NOMO-1 treated with DMSO at 0.1 percent for 48 hours (cell line): Measurements from ENCODE around the gene LTBP1.

ENCODE experiments used
- DNase-seq: peaks from one replicate; lab custom pipeline; 2025; ENCODE audit not compliant: unreplicated experiment; lab: John Stamatoyannopoulos, UW

The LTBP1 gene

DNA sequence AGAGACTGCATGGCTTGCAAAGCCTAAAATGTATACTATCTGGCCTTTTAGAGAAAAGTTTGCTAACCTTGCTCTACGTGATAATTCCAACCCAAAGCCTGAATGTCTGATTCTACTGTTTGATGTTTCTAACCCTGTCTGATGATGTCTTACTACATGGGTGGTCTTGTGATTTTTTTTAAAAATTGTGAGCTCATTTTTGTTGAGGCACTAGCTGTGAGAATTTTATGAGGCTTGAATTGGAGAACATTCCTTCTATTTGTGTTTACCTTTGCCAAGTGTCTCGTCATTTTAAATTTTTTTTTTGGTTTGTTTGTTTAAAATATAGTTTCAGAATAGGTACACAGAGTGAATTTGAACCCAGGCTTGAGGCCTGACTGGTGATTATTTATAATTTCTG is 15.2 kb upstream of the LTBP1 start:
- DNase-seq, result no peak

DNA sequence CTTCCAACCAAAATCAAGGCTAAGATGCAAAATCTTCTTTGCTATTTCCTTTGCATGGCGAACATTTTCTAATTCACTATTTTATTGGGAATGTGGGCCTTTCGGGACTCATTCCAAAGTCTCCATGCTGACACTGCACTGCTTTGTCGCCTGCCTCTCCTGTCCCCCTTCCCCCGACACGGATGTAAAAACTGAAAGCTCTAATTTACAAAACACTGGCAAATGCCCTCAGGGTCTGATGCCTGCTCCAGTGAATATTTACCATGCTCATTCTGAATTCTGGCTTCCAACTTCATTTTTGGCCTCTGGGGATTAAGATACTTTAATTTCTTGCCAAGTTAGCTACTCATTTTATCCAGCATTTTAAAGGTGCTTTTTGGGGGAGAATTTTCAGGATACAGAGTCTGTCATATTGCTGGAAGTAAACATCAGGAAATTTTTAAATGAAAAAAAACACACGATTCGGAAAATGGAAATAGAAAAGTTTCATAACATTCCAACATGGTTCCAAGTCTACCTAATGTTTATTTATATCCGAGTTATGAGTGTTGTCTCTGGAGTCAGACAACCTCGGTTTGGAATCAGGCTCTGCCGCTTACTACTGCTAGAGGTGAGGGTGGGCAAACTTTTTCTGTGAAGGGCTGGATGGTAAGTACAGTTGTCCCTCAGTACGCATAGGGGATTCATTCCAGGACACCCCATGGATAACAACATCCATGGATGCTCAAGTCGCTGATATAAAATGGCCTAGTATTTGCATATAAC is 14.6 kb upstream of the LTBP1 start:
- no peak for DNase-seq

DNA sequence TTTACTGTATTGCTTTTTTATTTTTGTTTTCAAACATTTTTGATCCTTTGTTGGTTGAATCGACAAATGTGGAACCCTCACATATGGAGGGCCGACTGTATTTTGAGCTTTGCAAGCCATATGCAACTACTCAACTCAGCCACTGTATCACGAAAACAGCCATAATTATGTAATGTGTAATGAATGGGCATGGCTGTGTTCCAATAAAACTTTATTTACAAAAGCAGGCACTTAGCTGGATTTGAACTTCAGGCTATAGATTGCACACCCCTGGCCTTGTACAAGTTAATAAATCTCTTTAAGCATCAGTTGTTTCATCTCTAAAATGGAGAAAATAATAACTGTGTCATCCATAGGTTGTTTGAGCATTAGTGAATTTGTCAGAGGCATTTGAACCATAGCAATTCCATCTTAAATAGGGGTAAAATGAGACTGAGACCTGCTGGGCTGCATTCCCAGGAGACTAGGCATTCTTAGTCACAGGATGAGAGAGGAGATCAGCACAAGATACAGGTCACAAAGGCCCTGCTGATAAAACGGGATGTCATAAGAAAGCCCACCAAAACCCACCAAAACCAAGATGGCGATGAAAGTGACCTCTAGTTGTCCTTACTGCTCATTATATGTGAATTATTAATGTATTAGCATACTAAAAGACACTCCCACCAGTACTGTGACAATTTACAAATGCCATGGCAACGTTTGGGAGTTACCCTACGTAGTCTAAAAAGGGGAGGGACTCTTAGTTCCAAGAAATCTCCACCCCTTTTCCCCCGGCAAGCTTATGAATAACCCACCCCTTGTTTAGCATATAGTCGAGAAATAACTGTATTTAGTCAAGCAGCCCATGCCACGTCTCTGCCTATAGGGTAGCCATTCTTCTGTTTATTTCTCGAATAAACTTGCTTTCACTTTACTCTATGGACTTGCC is 13.7 kb upstream of the LTBP1 start:
- no peak for DNase-seq

DNA sequence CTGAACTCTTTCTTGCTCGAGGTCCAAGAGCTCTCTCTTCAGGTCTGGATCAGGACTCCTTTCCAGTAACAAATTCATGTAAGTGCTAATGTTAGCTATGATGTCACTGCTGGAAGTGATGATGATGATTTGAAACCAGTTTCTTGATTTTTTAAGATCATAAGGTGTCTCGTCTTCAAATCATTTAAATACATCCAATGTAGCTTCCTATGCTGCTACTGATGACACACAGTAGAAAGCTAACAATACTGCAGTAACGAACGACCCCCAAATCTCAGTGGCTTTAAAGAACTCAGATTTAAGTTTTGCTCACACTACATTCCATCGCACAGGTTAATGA is 13.0 kb upstream of the LTBP1 start:
- no peak for DNase-seq

DNA sequence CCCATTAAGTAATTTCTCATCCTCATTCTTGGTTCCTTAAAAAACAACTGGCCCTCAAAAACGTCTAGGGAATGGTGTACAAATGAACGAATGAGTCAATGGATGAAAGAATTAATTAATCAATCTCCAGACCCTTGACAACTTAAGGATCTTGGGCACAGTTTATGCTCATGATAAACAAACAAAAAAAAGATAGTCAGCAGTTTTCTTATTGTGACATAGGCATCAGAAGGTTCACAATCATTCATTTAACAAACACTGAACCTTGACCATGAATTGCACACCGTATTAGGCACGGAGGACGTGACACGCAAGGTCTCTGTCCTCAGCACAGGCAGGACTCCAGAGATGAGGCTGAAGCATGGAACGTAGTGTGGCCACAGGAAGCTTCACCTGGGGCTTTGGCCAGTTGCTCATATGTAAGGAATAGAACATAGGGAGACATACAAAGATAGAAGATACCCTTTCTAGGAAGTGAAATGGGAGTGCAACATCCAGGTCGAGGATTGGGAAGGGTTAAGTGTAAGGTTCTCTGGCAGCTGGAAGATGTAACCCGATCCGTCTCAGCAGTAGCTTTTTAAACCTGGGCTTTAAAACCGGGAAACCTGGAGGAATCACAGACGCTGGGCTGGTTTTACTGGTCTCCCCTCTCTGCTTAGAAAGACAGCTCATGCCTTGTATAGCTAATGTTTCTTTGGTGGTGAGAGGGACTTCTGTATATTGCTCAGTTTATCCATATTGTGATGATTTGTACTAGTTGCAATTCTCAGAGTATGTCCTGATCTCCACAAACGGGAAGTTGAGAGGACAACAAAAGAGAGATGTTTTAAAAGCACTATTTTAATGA is 8.9 kb upstream of the LTBP1 start:
- DNase-seq, result no peak

DNA sequence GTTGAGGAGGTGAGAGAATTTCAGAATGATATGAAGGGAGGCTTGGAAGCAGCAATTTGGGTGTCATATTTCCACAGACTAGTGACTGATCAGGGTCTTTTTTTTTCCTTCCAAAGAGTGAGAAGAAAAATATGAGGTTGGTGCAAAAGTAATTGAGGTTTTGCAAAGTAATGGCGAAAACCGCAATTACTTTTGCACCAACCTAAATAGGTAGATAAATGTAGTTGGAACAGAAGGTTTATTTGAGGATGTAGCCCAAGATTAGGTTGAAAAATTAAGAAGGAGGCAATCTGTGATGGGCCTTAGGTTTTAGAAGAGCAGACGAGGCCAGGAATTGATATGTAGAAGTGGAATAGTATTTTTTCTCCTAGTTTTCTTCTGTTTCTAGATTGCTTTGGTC is 7.8 kb upstream of the LTBP1 start:
- no peak for DNase-seq

DNA sequence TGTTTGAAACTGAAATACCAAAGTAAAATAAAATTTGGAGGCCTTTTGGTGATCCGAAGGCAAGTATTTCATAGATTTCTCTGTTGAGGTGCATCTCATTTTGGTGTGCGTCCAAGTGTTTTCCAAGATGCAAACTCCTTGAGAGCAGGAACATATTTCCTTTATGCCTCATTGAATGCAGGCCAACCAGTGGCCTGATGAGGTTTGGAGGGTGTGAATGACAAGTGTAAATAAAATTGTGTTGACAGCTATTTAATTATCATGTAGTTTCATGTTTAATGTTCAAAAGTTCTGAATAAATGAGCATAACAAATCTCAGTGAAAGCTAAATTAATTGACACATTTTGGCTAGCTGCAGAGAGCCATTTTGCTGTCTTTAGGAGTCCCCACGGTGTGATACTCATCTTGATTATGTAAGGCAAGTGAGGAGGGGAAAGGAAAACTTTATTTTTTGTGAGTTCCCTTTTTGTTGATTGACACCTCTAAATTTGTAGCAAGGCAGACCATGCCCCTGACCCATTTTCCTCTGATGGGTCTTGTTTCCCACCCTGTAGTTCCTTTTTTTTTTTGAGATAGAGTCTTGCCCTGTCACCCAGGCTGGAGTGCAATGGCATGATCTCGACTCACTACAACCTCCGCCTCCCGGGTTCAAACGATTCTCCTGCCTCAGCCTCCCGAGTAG is 6.3 kb upstream of the LTBP1 start:
- no peak for DNase-seq

DNA sequence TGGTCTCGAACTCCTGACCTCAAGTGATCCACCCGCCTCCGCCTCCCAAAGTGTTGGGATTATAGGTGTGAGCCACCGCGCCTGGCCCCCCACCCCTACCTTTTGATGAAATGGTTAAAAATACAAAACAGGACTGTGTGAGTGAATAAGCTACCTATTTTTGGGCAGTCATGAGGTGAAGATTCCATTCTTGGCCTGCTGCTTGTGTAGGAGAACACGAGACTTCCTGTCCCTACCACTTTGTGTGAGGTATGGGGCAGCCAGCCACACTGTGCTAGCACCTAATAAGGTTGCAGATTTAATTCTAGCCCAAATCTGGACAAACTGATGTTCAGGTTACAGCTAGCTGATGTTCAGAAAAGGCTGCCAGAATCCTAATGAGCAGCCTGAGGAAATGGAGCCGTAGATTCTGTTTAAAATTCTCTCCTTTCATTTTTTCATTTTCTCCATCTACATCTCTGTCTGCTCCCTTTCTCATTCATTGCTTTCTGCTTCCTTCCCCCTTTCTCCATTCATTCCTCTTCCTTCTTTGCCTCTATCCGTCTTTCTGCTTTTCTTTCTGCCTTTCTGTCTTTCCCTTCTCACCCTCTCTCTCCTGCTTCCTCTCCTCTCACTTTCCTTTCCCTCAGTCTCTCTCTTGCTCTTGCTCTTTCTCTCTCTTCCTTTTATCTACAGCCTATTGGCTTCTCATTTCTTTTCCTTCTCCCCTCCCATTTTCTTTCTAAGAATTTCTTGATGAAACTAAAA is 4.6 kb upstream of the LTBP1 start:
- no peak for DNase-seq

DNA sequence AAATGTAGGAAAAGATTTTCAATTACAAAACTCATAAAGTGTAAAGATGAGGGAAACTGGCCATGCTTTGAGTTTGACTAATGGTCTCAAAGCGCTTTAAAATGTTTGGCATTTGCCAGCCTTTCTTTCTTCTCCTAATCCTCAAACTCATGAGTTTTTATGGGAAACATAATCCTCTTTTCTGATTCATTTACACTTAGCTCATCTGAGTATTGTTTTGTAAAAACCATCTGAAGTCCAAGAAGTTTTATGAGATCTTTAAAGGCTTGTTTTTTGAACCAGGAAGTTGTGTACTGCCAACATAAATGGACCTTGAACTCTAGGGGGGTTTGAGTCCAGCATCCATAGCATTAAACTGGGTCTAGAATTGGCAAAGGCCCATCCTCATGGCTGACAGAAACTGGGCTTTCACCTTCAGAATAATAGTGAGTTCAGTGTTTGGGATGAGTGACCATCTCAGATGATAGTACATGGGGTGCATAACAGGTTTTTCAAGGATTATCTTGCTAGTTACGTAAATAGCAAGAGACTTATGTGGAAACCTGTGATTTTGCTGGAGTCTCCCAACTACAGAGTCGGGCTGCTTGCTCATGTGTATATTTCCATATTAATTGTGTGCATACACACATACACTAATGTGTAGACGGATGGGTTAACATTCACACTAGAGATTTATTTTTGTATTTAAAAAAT is 3.8 kb upstream of the LTBP1 start:
- no peak for DNase-seq

DNA sequence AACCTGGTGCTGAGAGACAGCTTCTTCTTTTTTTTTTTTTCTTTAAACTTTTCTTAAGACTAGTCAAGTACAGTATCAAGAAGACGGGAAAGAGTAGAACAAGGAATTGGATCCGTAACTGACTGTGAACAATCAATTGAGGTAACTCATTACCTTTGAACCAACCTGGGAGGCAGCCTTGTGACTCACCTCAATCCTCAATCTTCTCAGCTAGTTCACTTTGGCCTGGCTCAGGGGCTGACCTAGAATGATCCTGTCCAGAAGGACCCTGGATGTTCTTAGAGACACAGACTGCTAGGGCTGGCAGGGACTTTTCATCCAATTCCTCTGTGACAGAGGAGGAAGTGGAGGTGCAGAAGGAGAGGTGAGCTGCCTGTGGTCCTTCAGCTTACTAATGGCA is 1.5 kb upstream of the LTBP1 start:
- DNase-seq, result no peak

DNA sequence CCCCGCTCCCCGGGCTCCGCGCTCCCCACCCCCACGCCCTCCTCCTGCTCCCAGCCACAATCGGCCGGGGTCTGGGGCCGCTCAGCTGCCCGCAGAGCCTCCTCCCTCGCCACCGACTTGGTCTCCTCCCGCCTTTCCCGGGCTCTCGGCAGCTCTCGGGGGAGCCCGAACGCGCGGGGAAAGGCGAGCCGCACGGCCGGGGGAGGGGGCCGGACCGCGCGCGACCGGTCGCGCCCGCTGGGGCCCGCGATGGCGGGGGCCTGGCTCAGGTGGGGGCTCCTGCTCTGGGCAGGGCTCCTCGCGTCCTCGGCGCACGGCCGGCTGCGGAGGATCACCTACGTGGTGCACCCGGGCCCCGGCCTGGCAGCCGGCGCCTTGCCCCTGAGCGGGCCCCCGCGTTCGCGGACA is 327 bp downstream of the LTBP1 start:
- no peak for DNase-seq

DNA sequence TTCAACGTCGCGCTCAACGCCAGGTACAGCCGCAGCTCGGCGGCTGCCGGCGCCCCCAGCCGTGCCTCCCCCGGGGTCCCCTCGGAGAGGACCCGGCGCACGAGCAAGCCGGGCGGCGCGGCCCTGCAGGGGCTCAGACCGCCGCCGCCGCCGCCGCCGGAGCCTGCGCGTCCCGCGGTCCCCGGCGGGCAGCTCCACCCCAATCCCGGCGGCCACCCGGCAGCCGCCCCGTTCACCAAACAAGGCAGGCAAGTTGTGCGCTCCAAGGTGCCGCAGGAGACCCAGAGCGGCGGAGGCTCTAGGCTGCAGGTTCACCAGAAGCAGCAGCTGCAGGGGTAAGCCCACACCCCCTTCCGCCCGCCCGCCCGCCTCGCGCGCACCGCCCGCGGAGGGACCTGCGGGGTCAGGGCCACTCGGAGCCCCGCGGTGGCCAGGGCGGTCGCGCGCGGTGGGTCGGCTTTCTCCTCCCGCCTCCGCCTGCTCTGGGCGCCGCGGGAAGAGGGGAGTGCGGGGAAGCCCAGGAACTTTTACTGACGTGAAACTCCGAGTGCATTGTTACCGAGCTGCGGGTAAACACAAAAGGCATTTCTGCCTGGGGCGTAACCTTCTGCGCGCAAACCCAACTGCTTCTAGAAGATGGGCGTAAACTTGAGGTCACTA is 861 bp downstream of the LTBP1 start:
- no peak for DNase-seq

DNA sequence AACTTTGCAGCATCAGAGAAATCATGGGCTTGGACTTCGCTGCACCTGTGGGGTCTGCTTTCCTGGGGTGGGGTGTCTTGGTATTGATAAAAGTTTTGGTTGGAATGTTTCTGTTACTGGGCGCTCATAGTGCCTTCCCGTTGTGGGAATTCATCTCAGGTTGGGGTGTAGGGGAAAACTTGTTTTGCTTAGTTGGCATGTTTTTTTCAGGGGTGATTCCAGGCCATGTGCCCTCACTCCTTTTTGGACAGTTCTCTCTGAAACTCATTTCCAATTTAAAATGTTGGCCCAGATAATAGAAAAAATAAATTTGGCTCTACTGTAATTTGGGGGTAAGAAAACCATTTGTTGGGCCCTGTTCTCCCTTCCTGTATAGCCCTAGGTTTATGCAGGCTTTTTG is 1.5 kb downstream of the LTBP1 start:
- no peak for DNase-seq

DNA sequence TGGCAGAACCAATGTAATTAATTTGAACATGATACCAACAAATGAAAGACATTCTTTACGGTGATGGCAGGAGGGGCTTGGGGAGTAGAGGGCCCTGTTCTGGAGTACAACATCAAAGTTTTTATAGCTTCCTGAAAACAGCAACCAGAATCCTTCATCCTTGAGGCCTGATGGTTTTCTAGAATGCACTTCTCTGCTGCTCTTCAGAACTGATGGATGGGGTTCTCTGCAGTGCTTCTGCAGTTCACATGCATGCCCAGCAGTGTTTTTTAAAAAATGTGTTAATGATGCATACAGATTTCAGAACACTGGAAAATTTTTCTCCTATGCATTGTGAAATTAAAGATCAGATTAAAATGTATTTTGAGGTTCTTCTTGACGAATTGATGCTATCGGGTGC is 2.5 kb downstream of the LTBP1 start:
- no peak for DNase-seq

DNA sequence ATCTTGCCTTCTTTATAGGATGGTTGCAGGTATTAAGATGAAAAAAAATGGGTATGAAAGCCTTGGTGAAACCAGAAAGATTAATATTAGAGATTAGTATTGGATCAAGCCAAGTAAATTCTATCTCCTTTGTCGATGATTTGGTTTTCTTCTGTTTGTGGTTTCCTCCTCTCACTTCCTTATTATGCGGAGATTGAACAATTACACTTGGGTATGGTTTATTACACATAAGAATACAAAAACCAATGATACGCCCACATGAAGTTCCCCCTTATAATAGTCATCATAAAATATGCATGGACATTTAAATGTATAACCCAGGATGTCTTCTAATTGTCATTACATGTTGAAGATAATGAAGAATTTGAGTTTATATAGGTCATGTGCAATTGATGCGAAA is 4.9 kb downstream of the LTBP1 start:
- peak; percentile 79 for DNase-seq

DNA sequence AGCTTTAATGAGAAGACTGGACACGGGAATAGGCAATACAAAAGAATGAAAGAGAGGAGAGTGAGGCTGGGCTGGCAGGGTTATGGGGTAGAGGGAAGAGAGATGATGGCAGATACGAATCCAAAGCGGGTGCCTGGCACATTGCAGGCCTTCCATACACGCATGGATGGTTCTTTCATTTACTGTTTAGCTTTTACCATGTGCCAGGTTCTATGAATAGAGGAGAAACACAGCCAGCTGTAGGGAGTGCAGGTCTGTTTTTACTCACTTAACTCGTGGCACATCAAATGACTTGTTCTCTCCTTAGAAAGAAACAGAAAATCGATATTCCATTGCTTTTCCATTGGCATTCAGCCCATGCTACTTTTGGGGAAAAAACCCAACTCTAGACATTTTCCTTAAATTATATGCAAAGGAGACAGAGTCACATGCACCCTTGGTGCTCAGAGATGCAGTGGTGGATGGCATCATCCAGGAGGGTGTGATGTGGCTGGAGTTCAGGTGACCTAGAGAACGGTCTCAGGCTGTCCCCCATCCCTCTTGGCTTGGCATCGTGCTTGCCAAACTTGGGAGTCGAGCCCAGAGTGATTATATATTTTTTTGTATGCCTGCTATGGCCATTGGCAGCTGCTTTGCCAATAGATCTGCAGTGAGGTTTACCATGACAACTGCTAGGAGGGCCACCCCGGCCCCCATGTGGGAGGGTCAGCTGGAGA is 6.2 kb downstream of the LTBP1 start:
- no peak for DNase-seq

DNA sequence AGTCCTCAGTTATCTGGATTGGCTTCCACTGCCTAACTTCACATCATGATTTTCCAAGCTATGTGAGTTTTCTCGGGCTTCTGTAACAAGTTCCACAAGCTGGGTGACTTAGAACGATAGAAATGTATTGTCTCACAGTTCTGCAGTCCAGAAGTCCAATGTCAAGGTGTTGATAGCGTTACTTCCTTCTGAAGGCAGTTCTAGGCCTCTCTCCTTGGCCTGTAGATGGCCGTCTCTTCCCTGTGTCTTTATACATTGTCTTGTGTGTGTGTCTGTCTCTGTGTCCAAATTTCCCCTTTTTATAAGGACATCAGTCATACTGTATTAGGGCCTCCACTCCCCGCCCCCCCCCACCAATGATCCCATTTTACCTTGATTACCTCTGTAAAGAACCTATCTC is 7.5 kb downstream of the LTBP1 start:
- DNase-seq, result no peak

DNA sequence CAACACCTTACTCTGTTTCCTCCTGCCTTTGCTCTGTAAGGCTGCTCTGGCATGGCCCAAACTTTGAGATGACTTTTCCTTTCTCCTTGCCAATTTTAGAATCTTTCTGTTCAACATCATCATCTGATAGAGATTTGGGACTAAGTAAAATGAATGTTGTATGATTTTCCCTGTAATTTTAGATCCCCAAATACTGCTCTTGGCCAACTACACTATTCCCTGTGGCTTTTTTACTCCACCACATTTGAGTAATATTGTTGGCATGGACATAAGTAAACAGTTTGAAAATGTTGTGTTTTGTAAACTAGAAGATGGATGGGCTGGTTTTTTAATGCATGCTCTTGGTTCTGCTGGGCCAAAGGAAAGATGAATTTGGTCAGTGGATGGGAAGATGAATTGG is 12.1 kb downstream of the LTBP1 start:
- DNase-seq, result no peak

DNA sequence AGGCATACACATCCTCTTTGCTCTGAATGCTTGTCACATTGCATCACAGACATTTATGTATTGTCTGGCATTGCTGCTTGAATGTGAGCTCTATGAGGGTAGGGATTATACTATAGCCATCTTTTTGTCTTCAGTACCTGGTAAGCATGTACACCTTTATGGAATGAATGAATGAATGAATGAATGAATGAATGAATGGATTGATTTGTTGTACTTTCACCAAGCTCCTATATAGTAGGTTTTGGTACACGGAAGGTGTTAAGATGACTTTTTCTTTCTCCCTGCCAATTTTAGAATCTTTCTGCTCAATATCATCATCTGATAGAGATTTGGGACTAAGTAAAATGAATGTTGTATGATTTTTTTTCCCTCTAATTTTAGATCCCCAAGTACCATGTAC is 13.5 kb downstream of the LTBP1 start:
- DNase-seq, result no peak
